ENCODE data around the gene FAT1.

Gene FAT1

GRCh38 chr4:186553717-186554116, 169.9 kb downstream of the FAT1 start:
- no peak for TF ChIP-seq CTCF (IDR thresholded peaks at IDR 0.05; ENCODE audit: low read depth, low read length, poor library complexity, severe bottlenecking)
- TF ChIP-seq EZH2phosphoT487 (IDR thresholded peaks at IDR 0.05; ENCODE audit: borderline replicate concordance, low read length) = no peak

GRCh38 chr4:186551849-186552248, 171.8 kb downstream of the FAT1 start:
- Histone ChIP-seq H3K9me2 (replicated peaks; ENCODE audit: control insufficient read depth, low read length) (no peaks in the 10 kb centered on the region), H3K79me2 (ENCODE audit: control insufficient read depth, low read length) (no peaks in the 10 kb centered on the region), H3K9me3 (ENCODE audit: control insufficient read depth, insufficient read depth, low read length) (peaks cover 4% of the 10 kb centered on the region; the same call in 1 of the 2 replicates), H3K36me3 (ENCODE audit: control insufficient read depth, low read length) (no peaks in the 10 kb centered on the region), H4K20me1 (ENCODE audit: control insufficient read depth, insufficient read depth, low read depth, low read length) (no peaks in the 10 kb centered on the region), H3K4me2 (ENCODE audit: low read length) (no peak overlapping the region), H3K4me1 (ENCODE audit: control insufficient read depth, low read length) (no peaks in the 10 kb centered on the region), H3K4me3 (ENCODE audit: low read length) (no peak overlapping the region), H3F3A (ENCODE audit: control insufficient read depth, insufficient read depth) (no peaks in the 10 kb centered on the region), H3K27ac (ENCODE audit: low read depth, low read length) (no peak overlapping the region), H3K27me3 (ENCODE audit: control insufficient read depth, low read length) (no peaks in the 10 kb centered on the region)
- TF ChIP-seq CTCF (IDR thresholded peaks at IDR 0.05; ENCODE audit: low read depth, low read length, poor library complexity, severe bottlenecking) = no peak
- no peak for TF ChIP-seq EZH2phosphoT487 (IDR thresholded peaks at IDR 0.05; ENCODE audit: borderline replicate concordance, low read length)

More at GRCh38 chr4:186553717-186554116, 169.9 kb downstream of the FAT1 start:
- no peaks in the 10 kb centered on the region for H3F3A ChIP-seq (ENCODE audit: control insufficient read depth, insufficient read depth)
- no peaks in the 10 kb centered on the region; the same call in 1 of the 2 replicates for H3K9me2 ChIP-seq (replicated peaks; ENCODE audit: control insufficient read depth, low read length)
- H3K27ac ChIP-seq (ENCODE audit: low read depth, low read length) = no peak overlapping the region
- no peaks in the 10 kb centered on the region for H3K27me3 ChIP-seq (ENCODE audit: control insufficient read depth, low read length)
- no peak overlapping the region for H3K4me3 ChIP-seq (ENCODE audit: low read length)
- H3K4me2 ChIP-seq (ENCODE audit: low read length) = no peak overlapping the region
- no peaks in the 10 kb centered on the region for H3K79me2 ChIP-seq (ENCODE audit: control insufficient read depth, low read length)
- no peaks in the 10 kb centered on the region for H3K36me3 ChIP-seq (ENCODE audit: control insufficient read depth, low read length)
- no peaks in the 10 kb centered on the region for H3K4me1 ChIP-seq (ENCODE audit: control insufficient read depth, low read length)
- H3K9me3 ChIP-seq (ENCODE audit: control insufficient read depth, insufficient read depth, low read length) = no peaks in the 10 kb centered on the region
- H4K20me1 ChIP-seq (ENCODE audit: control insufficient read depth, insufficient read depth, low read depth, low read length) = no peaks in the 10 kb centered on the region

- H3K9me3 ChIP-seq (ENCODE audit: control insufficient read depth, insufficient read depth, low read length) = peaks cover 4% of the 10 kb centered on the region; the same call in 1 of the 2 replicates
- H3K4me3 ChIP-seq (ENCODE audit: low read length) = no peak overlapping the region
- H3K4me1 ChIP-seq (ENCODE audit: control insufficient read depth, low read length) = no peaks in the 10 kb centered on the region
- H3K27me3 ChIP-seq (ENCODE audit: control insufficient read depth, low read length) = no peaks in the 10 kb centered on the region
- TF ChIP-seq EZH2phosphoT487 (IDR thresholded peaks at IDR 0.05; ENCODE audit: borderline replicate concordance, low read length) = no peak
- no peak for TF ChIP-seq CTCF (IDR thresholded peaks at IDR 0.05; ENCODE audit: low read depth, low read length, poor library complexity, severe bottlenecking)
- H3K27ac ChIP-seq (ENCODE audit: low read depth, low read length) = no peak overlapping the region
- no peaks in the 10 kb centered on the region for H3K9me2 ChIP-seq (replicated peaks; ENCODE audit: control insufficient read depth, low read length)
- H3F3A ChIP-seq (ENCODE audit: control insufficient read depth, insufficient read depth) = no peaks in the 10 kb centered on the region
- H3K4me2 ChIP-seq (ENCODE audit: low read length) = no peak overlapping the region
- H4K20me1 ChIP-seq (ENCODE audit: control insufficient read depth, insufficient read depth, low read depth, low read length) = no peaks in the 10 kb centered on the region
- no peaks in the 10 kb centered on the region for H3K36me3 ChIP-seq (ENCODE audit: control insufficient read depth, low read length)
- H3K79me2 ChIP-seq (ENCODE audit: control insufficient read depth, low read length) = no peaks in the 10 kb centered on the region
These were observed 178.2 kb downstream of the FAT1 start for GRCh38 chr4:186545436-186545835.

Data from DOHH2 (cell line).